ENCODE data around the gene ELL2. TPM values are rescaled to one million over a fixed set of nuclear protein-coding genes. Genes with fewer than 3 reads are reported as not detected.

ELL2 gene
- total and polyA plus RNA-seq, 2 of the 13 experiments (the other 11 are each of a cell fraction or from before 2014, with no cell fraction given), result 78.9 to 97.1 TPM

DNA sequence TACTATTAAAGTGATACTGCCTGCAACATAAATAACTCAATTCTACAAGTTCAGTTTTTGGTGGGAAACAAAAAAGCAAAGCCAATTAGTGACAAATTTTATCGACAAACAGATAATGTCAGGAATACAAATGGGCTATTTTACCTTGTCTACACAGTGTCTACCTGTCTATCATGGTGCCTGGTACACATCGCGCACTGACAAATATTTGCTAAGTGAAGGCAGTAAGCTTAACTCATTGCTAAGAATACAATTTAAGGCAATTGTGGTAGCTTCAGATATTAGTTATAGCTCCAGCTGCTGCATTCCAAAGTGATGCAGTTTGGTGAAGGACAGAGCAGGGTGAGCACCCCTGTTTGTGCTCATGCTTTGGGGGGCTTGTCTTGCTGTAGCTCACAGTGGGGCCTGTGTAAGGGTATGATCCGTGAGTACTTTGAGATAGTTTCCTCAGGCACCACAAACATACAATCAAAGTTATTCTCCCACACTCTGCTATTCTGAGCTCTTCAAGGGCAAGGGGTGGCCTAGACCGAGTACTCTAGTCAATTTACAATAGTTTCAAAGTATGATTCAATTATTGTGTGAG lies 24.7 kb downstream of the ELL2 start (continued):
- TF ChIP-seq, protein P1, sequence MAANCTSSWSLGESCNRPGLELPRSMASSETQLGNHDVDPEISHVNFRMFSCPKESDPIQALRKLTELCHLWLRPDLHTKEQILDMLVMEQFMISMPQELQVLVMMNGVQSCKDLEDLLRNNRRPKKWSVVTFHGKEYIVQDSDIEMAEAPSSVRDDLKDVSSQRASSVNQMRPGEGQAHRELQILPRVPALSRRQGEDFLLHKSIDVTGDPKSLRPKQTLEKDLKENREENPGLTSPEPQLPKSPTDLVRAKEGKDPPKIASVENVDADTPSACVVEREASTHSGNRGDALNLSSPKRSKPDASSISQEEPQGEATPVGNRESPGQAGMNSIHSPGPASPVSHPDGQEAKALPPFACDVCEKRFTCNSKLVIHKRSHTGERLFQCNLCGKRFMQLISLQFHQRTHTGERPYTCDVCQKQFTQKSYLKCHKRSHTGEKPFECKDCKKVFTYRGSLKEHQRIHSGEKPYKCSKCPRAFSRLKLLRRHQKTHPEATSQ (CRISPR knock-in tag; IDR thresholded peaks at IDR 0.05; ENCODE audit: borderline replicate concordance), result no peak
- TF ChIP-seq, protein P2, sequence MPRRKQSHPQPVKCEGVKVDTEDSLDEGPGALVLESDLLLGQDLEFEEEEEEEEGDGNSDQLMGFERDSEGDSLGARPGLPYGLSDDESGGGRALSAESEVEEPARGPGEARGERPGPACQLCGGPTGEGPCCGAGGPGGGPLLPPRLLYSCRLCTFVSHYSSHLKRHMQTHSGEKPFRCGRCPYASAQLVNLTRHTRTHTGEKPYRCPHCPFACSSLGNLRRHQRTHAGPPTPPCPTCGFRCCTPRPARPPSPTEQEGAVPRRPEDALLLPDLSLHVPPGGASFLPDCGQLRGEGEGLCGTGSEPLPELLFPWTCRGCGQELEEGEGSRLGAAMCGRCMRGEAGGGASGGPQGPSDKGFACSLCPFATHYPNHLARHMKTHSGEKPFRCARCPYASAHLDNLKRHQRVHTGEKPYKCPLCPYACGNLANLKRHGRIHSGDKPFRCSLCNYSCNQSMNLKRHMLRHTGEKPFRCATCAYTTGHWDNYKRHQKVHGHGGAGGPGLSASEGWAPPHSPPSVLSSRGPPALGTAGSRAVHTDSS (CRISPR knock-in tag; conservative IDR thresholded peaks at IDR 0.05), result no peak
- TF ChIP-seq ZNF205 (CRISPR knock-in tag; IDR thresholded peaks at IDR 0.05) (no peak), KDM6A (CRISPR knock-in tag; IDR thresholded peaks at IDR 0.05; ENCODE audit: low read depth) (no peak), U2AF1 (optimal IDR thresholded peaks at IDR 0.05; ENCODE audit: low read depth, low read length) (no peak), POGZ (CRISPR knock-in tag; IDR thresholded peaks at IDR 0.05) (0 out of 2 replicates have a peak, but pooled peaks have one; percentile 14), ZMYM4 (CRISPR knock-in tag; IDR thresholded peaks at IDR 0.05) (0 out of 2 replicates have a peak, but pooled peaks have one; percentile 25), KAT8 (CRISPR knock-in tag; IDR thresholded peaks at IDR 0.05) (no peak), RBM22 (optimal IDR thresholded peaks at IDR 0.05; ENCODE audit: low read length) (peak; percentile 65), ZSCAN21 (CRISPR knock-in tag; IDR thresholded peaks at IDR 0.05; ENCODE audit: borderline replicate concordance) (no peak), POLR2G (IDR thresholded peaks at IDR 0.05; ENCODE audit: low read depth, low read length) (no peak), MTA3 (CRISPR knock-in tag; IDR thresholded peaks at IDR 0.05) (no peak)
- TF ChIP-seq, protein P3, sequence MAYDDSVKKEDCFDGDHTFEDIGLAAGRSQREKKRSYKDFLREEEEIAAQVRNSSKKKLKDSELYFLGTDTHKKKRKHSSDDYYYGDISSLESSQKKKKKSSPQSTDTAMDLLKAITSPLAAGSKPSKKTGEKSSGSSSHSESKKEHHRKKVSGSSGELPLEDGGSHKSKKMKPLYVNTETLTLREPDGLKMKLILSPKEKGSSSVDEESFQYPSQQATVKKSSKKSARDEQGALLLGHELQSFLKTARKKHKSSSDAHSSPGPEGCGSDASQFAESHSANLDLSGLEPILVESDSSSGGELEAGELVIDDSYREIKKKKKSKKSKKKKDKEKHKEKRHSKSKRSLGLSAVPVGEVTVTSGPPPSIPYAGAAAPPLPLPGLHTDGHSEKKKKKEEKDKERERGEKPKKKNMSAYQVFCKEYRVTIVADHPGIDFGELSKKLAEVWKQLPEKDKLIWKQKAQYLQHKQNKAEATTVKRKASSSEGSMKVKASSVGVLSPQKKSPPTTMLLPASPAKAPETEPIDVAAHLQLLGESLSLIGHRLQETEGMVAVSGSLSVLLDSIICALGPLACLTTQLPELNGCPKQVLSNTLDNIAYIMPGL (CRISPR knock-in tag; IDR thresholded peaks at IDR 0.05; ENCODE audit: borderline replicate concordance in 1 of 2, low read depth in 1 of 2), result no peak
- TF ChIP-seq, protein P4, sequence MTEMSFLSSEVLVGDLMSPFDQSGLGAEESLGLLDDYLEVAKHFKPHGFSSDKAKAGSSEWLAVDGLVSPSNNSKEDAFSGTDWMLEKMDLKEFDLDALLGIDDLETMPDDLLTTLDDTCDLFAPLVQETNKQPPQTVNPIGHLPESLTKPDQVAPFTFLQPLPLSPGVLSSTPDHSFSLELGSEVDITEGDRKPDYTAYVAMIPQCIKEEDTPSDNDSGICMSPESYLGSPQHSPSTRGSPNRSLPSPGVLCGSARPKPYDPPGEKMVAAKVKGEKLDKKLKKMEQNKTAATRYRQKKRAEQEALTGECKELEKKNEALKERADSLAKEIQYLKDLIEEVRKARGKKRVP (CRISPR knock-in tag; IDR thresholded peaks at IDR 0.05), result no peak

Data from HepG2 (cell line).